ENCODE data around the gene AGPAT2.

The AGPAT2 gene

GRCh38 chr9:136625101-136626065, 61.9 kb downstream of the AGPAT2 start:
- DNase-seq (ENCODE audit: low read depth), result peak; percentile 19

- no peak for DNase-seq (ENCODE audit: low read depth)
Measured at GRCh38 chr9:136624184-136624951, 62.9 kb downstream of the AGPAT2 start.

GRCh38 chr9:136623842-136624183, 63.4 kb downstream of the AGPAT2 start:
- no peak for DNase-seq (ENCODE audit: low read depth)
